CD4-positive, alpha-beta T cell treated with Interleukin-17A for 1 hour (primary cell): ENCODE measurements around the gene TADA2A.
A peak's percentile ranks its signal among the peaks of the same experiment; 100 is the strongest.

ENCODE experiments used
- DNase-seq: peaks from one replicate; pipeline ENCODE4 v3.0.0-alpha.2; 2020

Gene TADA2A

GRCh38 chr17:37466471-37466870 lies 59.8 kb downstream of the TADA2A start:
- no peak for DNase-seq

- DNase-seq: no peak
Measured at GRCh38 chr17:37470181-37470580, 63.5 kb downstream of the TADA2A start.

- no peak for DNase-seq
Measured at GRCh38 chr17:37475731-37476420, 69.2 kb downstream of the TADA2A start.

- DNase-seq: no peak
Measured at GRCh38 chr17:37476431-37477120, 69.9 kb downstream of the TADA2A start.

- DNase-seq: no peak
Measured at GRCh38 chr17:37478187-37478586, 71.5 kb downstream of the TADA2A start.

- no peak for DNase-seq
Measured at GRCh38 chr17:37479025-37479424, 72.3 kb downstream of the TADA2A start.

GRCh38 chr17:37480427-37480826 lies 73.7 kb downstream of the TADA2A start:
- no peak for DNase-seq

- no peak for DNase-seq
Measured at GRCh38 chr17:37481001-37481665, 74.4 kb downstream of the TADA2A start.

- DNase-seq: no peak
Measured at GRCh38 chr17:37483311-37484039, 76.8 kb downstream of the TADA2A start.

- no peak for DNase-seq
Measured at GRCh38 chr17:37485938-37486570, 79.4 kb downstream of the TADA2A start.

- peak; percentile 24 for DNase-seq
Measured at GRCh38 chr17:37488009-37488604, 81.4 kb downstream of the TADA2A start.

- DNase-seq: peak; percentile 57
Measured at GRCh38 chr17:37488607-37489196, 82.0 kb downstream of the TADA2A start.

GRCh38 chr17:37489197-37490001 lies 82.7 kb downstream of the TADA2A start, which contains the start of gene DUSP14:
TSS of gene DUSP14 (plus strand) at chr17:37489891. CDS start at chr17:37512273, 22,382 bp downstream.
- peak; percentile 84 for DNase-seq

- peak; percentile 74 for DNase-seq
Measured at GRCh38 chr17:37490022-37490587, 83.4 kb downstream of the TADA2A start.

- no peak for DNase-seq
Measured at GRCh38 chr17:37490638-37491614, 84.2 kb downstream of the TADA2A start.

- no peak for DNase-seq
Measured at GRCh38 chr17:37492167-37492566, 85.5 kb downstream of the TADA2A start.

GRCh38 chr17:37493249-37494027 lies 86.8 kb downstream of the TADA2A start:
- DNase-seq: no peak

- no peak for DNase-seq
Measured at GRCh38 chr17:37494401-37494831, 87.7 kb downstream of the TADA2A start.
